Vagina (tissue), 2 donors: ENCODE results near the gene SYTL3. TPM values are rescaled to one million over a fixed set of nuclear protein-coding genes. Genes with fewer than 3 reads are reported as not detected.

Experiments used
- DNase-seq, 2 donors: peaks; one replicate each; pipeline ENCODE4 v3.0.0-alpha.2; 2017; ENCODE audit errors: extremely low spot score in 2 of 2
- H3K27ac ChIP-seq: fragments of 200-600 bp; sonication (generic); one replicate; pipeline ENCODE4 v1.5.1; 2019
- H3K27me3 ChIP-seq: fragments of 200-600 bp; sonication (generic); one replicate; pipeline ENCODE4 v1.5.1; 2019
- H3K36me3 ChIP-seq, 2 donors: fragments of 200-600 bp; sonication (generic); one replicate each; pipeline ENCODE4 v1.5.1; 2017 to 2019
- H3K4me1 ChIP-seq: fragments of 200-600 bp; sonication (generic); one replicate; pipeline ENCODE4 v1.5.1; 2019
- H3K4me3 ChIP-seq, 2 donors: fragments of 200-600 bp; sonication (generic); 1 replicate in 1 of 2; 2 replicates in 1 of 2; pipeline ENCODE4 v1.5.1; 2016 to 2019
- H3K9me3 ChIP-seq: fragments of 200-600 bp; sonication (generic); one replicate; pipeline ENCODE4 v1.5.1; 2019
- POLR2A ChIP-seq, 2 donors: fragments of 450-650 bp; IDR thresholded peaks; one replicate each; pipeline ENCODE4 v1.6.1; 2017; ENCODE audit warnings: antibody characterized with exemption in 2 of 2, mild to moderate bottlenecking in 2 of 2, moderate library complexity in 2 of 2
- POLR2AphosphoS5 ChIP-seq, 2 donors: sonication (generic); formaldehyde crosslinking; IDR thresholded peaks; one replicate each; pipeline ENCODE4 v1.9.0; 2017; ENCODE audit warnings: antibody characterized with exemption in 2 of 2, mild to moderate bottlenecking in 2 of 2, low read depth in 1 of 2; ENCODE audit not compliant: insufficient read depth in 1 of 2
- intact Hi-C: fragments of 100-400 bp; cut with DNase I; formaldehyde crosslinking; loops from one replicate; pipeline ENCODE4 v1.15.1; 2023
- total RNA-seq: library from RNA; depleted of rRNA; stranded (reverse); fragments of >200 nt; gene quantifications from one replicate; pipeline ENCODE4 v1.2.3, GENCODE V29; 2016
- TF ChIP-seq, protein P1 (sequence below), 3 experiments: fragments of 450-650 bp in 2 of 3; fragments of 200-600 bp in 1 of 3; sonication (generic) in 1 of 3; IDR thresholded peaks; one replicate each; pipeline ENCODE4 v1.5.1; 2017 to 2019; ENCODE audit warnings: antibody characterized with exemption in 3 of 3, mild to moderate bottlenecking in 2 of 3, moderate library complexity in 2 of 3

The SYTL3 gene
- total RNA-seq, 1 donor from 2014 or later: 10.8 TPM

GRCh38 chr6:158751224-158751623 is 101.4 kb downstream of the SYTL3 start:
- TF ChIP-seq POLR2A (IDR thresholded peaks at IDR 0.05): no peak
- no peak for TF ChIP-seq POLR2AphosphoS5 (IDR thresholded peaks at IDR 0.05; ENCODE audit: insufficient read depth in 1 of 2, low read depth in 1 of 2)
- TF ChIP-seq, protein P1, sequence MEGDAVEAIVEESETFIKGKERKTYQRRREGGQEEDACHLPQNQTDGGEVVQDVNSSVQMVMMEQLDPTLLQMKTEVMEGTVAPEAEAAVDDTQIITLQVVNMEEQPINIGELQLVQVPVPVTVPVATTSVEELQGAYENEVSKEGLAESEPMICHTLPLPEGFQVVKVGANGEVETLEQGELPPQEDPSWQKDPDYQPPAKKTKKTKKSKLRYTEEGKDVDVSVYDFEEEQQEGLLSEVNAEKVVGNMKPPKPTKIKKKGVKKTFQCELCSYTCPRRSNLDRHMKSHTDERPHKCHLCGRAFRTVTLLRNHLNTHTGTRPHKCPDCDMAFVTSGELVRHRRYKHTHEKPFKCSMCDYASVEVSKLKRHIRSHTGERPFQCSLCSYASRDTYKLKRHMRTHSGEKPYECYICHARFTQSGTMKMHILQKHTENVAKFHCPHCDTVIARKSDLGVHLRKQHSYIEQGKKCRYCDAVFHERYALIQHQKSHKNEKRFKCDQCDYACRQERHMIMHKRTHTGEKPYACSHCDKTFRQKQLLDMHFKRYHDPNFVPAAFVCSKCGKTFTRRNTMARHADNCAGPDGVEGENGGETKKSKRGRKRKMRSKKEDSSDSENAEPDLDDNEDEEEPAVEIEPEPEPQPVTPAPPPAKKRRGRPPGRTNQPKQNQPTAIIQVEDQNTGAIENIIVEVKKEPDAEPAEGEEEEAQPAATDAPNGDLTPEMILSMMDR (IDR thresholded peaks at IDR 0.05): no peak
- Histone ChIP-seq H3K36me3 (no peaks in the 10 kb centered on the region), H3K27ac (no peak overlapping the region), H3K4me3 (no peak overlapping the region), H3K27me3 (no peaks in the 10 kb centered on the region), H3K4me1 (no peaks in the 10 kb centered on the region), H3K9me3 (no peaks in the 10 kb centered on the region)
- DNase-seq: no peak
- intact Hi-C loops: no loop called here

- no peaks in the 10 kb centered on the region for H3K9me3 ChIP-seq
- no peak for DNase-seq
- H3K36me3 ChIP-seq: no peaks in the 10 kb centered on the region
- no peak overlapping the region for H3K4me3 ChIP-seq
- no peaks in the 10 kb centered on the region for H3K4me1 ChIP-seq
- H3K27me3 ChIP-seq: no peaks in the 10 kb centered on the region
- intact Hi-C loops: no loop called here
- TF ChIP-seq POLR2A (IDR thresholded peaks at IDR 0.05) (no peak), POLR2AphosphoS5 (IDR thresholded peaks at IDR 0.05; ENCODE audit: insufficient read depth in 1 of 2, low read depth in 1 of 2) (no peak)
- TF ChIP-seq, protein P1 (IDR thresholded peaks at IDR 0.05): no peak
- H3K27ac ChIP-seq: no peak overlapping the region
These were observed 102.1 kb downstream of the SYTL3 start for GRCh38 chr6:158751921-158752320.

GRCh38 chr6:158752613-158753012 is 102.8 kb downstream of the SYTL3 start:
- TF ChIP-seq POLR2A (IDR thresholded peaks at IDR 0.05) (no peak), POLR2AphosphoS5 (IDR thresholded peaks at IDR 0.05; ENCODE audit: insufficient read depth in 1 of 2, low read depth in 1 of 2) (no peak)
- TF ChIP-seq, protein P1 (IDR thresholded peaks at IDR 0.05): no peak
- Histone ChIP-seq H3K27me3 (no peaks in the 10 kb centered on the region), H3K4me3 (no peak overlapping the region), H3K9me3 (no peaks in the 10 kb centered on the region), H3K36me3 (peaks cover 0 to 1% of the 10 kb centered on the region in 2 donors), H3K4me1 (no peaks in the 10 kb centered on the region), H3K27ac (no peak overlapping the region)
- intact Hi-C loops: no loop called here
- DNase-seq: no peak

DNA sequence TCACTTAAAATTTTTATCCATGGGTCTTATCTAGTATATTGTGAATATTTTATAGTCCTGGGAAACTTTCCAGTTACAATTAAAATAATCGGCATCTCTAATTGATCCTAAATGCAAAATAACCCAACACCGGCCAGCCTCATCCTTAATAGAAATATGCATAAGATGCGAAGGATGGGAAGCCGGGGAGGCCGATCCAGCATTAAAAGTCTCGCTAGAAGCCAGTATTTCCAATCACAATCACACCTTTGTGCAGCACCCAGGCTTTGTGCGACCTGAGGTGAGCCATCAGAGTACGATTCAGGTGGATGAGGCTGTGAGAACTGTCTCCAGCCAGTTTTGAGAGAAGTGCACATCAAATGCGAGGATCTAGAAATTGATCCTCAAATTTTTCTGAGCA is 104.0 kb downstream of the SYTL3 start:
- no peak for DNase-seq
- no peak overlapping the region for H3K4me3 ChIP-seq
- intact Hi-C loops: no loop called here
- H3K9me3 ChIP-seq: no peaks in the 10 kb centered on the region
- no peak overlapping the region for H3K27ac ChIP-seq
- no peaks in the 10 kb centered on the region for H3K27me3 ChIP-seq
- peaks cover 0 to 6% of the 10 kb centered on the region in 2 donors for H3K36me3 ChIP-seq
- no peaks in the 10 kb centered on the region for H3K4me1 ChIP-seq
- TF ChIP-seq POLR2A (IDR thresholded peaks at IDR 0.05): no peak
- no peak for TF ChIP-seq POLR2AphosphoS5 (IDR thresholded peaks at IDR 0.05; ENCODE audit: insufficient read depth in 1 of 2, low read depth in 1 of 2)
- TF ChIP-seq, protein P1 (IDR thresholded peaks at IDR 0.05): no peak

DNA sequence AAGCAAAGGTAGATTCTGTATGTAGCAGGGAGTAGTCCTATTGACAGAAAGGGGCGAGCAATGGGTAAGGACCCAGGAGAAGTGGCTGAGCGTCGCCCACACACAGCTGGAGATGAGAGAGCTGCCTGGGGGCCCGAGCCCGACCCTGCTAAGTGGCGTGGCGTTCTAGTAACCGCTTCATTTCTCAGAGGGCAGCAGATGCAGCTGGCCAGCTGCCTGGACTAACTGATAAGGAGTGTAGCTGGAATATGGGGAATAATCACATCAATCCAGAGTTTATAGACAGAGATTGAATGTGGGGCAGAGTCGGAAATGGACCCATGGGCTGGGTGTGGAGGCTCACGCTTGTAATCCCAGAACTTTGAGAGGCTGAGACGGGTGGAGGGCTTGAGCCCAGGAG is 104.9 kb downstream of the SYTL3 start:
- Histone ChIP-seq H3K27ac (no peak overlapping the region), H3K4me1 (no peaks in the 10 kb centered on the region)
- TF ChIP-seq POLR2A (IDR thresholded peaks at IDR 0.05): no peak
- TF ChIP-seq, protein P1 (IDR thresholded peaks at IDR 0.05): no peak
- TF ChIP-seq POLR2AphosphoS5 (IDR thresholded peaks at IDR 0.05; ENCODE audit: insufficient read depth in 1 of 2, low read depth in 1 of 2): no peak

More for the DNA sequence above, 104.9 kb downstream of the SYTL3 start:
- Histone ChIP-seq H3K27me3 (no peaks in the 10 kb centered on the region), H3K4me3 (no peak overlapping the region), H3K36me3 (peaks cover 0 to 6% of the 10 kb centered on the region in 2 donors), H3K9me3 (no peaks in the 10 kb centered on the region)
- intact Hi-C loops: no loop called here
- no peak for DNase-seq
